ENCODE data around the gene HSPA6. TPM values are rescaled to one million over a fixed set of nuclear protein-coding genes. Genes with fewer than 3 reads are reported as not detected.

Gene HSPA6
- total and polyA plus RNA-seq, 10 donors, result 3.6 to 52.2 (median 18.4) TPM

- Histone ChIP-seq H3K36me3 (no peaks in the 10 kb centered on the region), H3K9me3 (no peaks in the 10 kb centered on the region), H3K4me1 (peaks cover 0 to 11% (median 10%) of the 10 kb centered on the region in 6 donors), H3K27ac (no peak overlapping the region), H3K4me3 (no peak overlapping the region), H3K27me3 (replicated peaks in 1 of 7) (peaks cover 0 to 44% (median 8%) of the 10 kb centered on the region in 7 donors)
- no peak for DNase-seq
- TF ChIP-seq POLR2AphosphoS5 (IDR thresholded peaks at IDR 0.05), result no peak
- TF ChIP-seq CTCF (IDR thresholded peaks at IDR 0.05 in 8 of 11, conservative IDR thresholded peaks at IDR 0.05 in 3 of 11), result no peak
- no peak for TF ChIP-seq POLR2A (IDR thresholded peaks at IDR 0.05)
- intact Hi-C loops (cut with DNase I; ENCODE audit: low total_unique reads), result no loop called here
- WGBS, 5 donors, result 74 to 91% (median 84%) methylated on average over 6 of the region's 6 CpGs
These were observed 41.7 kb upstream of the HSPA6 start for GRCh38 chr1:161482610-161483009.

- intact Hi-C loops (cut with DNase I; ENCODE audit: low total_unique reads), result no loop called here
- H3K9me3 ChIP-seq, result no peaks in the 10 kb centered on the region
- TF ChIP-seq POLR2A (IDR thresholded peaks at IDR 0.05) (no peak), POLR2AphosphoS5 (IDR thresholded peaks at IDR 0.05) (no peak), CTCF (IDR thresholded peaks at IDR 0.05 in 8 of 11, conservative IDR thresholded peaks at IDR 0.05 in 3 of 11) (no peak)
- no peak for DNase-seq
- H3K4me1 ChIP-seq, result peaks cover 0 to 12% (median 10%) of the 10 kb centered on the region in 6 donors
- 80 to 91% (median 84%) methylated on average over 3 of the region's 3 CpGs for WGBS, 5 donors
- H3K36me3 ChIP-seq, result no peaks in the 10 kb centered on the region
- H3K27me3 ChIP-seq (replicated peaks in 1 of 7), result peaks cover 0 to 44% (median 8%) of the 10 kb centered on the region in 7 donors
- H3K4me3 ChIP-seq, result no peak overlapping the region
- H3K27ac ChIP-seq, result no peak overlapping the region
These were observed 41.0 kb upstream of the HSPA6 start for GRCh38 chr1:161483361-161483760.

- H3K36me3 ChIP-seq, result no peaks in the 10 kb centered on the region
- H3K4me3 ChIP-seq, result no peak overlapping the region
- no peak for DNase-seq
- H3K27me3 ChIP-seq (replicated peaks in 1 of 7), result peaks cover 0 to 38% (median 8%) of the 10 kb centered on the region in 7 donors
- no peaks in the 10 kb centered on the region for H3K9me3 ChIP-seq
- peaks cover 0 to 12% (median 10%) of the 10 kb centered on the region in 6 donors for H3K4me1 ChIP-seq
- TF ChIP-seq CTCF (IDR thresholded peaks at IDR 0.05 in 8 of 11, conservative IDR thresholded peaks at IDR 0.05 in 3 of 11) (peak in 5 of 11 experiments; percentile 7 to 41 (median 15)), POLR2AphosphoS5 (IDR thresholded peaks at IDR 0.05) (no peak), POLR2A (IDR thresholded peaks at IDR 0.05) (no peak)
- intact Hi-C loops (cut with DNase I; ENCODE audit: low total_unique reads), result no loop called here
- WGBS, 5 donors, result 75 to 86% (median 80%) methylated on average over 2 of the region's 2 CpGs
- no peak overlapping the region for H3K27ac ChIP-seq
These were observed 39.7 kb upstream of the HSPA6 start for GRCh38 chr1:161484613-161485012.

GRCh38 chr1:161486806-161487741 is 37.3 kb upstream of the HSPA6 start:
- intact Hi-C loops (cut with DNase I; ENCODE audit: low total_unique reads), result no loop called here
- TF ChIP-seq CTCF (IDR thresholded peaks at IDR 0.05 in 8 of 11, conservative IDR thresholded peaks at IDR 0.05 in 3 of 11), result peak; percentile 77 to 92 (median 83)
- no peak for TF ChIP-seq POLR2A (IDR thresholded peaks at IDR 0.05)
- TF ChIP-seq POLR2AphosphoS5 (IDR thresholded peaks at IDR 0.05), result no peak
- H3K27ac ChIP-seq, result peak overlapping the region in 1 of 8 donors; percentile 26
- H3K4me3 ChIP-seq, result peak overlapping the region in 2 of 8 donors; percentile 7 to 17
- H3K4me1 ChIP-seq, result peaks cover 0 to 27% (median 16%) of the 10 kb centered on the region in 6 donors
- DNase-seq, result no peak
- no peaks in the 10 kb centered on the region for H3K36me3 ChIP-seq
- WGBS, 5 donors, result 46 to 60% (median 49%) methylated on average over 8 of the region's 8 CpGs
- no peaks in the 10 kb centered on the region for H3K9me3 ChIP-seq
- H3K27me3 ChIP-seq (replicated peaks in 1 of 7), result peaks cover 0 to 34% (median 0%) of the 10 kb centered on the region in 7 donors

All from spleen (tissue), 11 donors.